SU-DHL-6 (cell line): ENCODE data around the gene GRM5.

ENCODE experiments used
- H2AFZ ChIP-seq: fragments of 200-600 bp; sonication (generic); 2 replicates; pipeline ENCODE4 v1.6.1; 2014; ENCODE audit warnings: low read depth, mild to moderate bottlenecking, moderate library complexity, mixed read lengths, antibody characterized with exemption, low read length; ENCODE audit not compliant: severe bottlenecking
- H3F3A ChIP-seq: fragments of 200-600 bp; shearing (Covaris generic); 2 replicates; pipeline ENCODE4 v1.6.0; 2016; ENCODE audit warnings: antibody characterized with exemption, mild to moderate bottlenecking; ENCODE audit not compliant: insufficient read depth
- H3K27ac ChIP-seq: fragments of 200-600 bp; sonication (generic); 2 replicates; pipeline ENCODE4 v1.5.1; 2016; ENCODE audit warnings: low read depth, mild to moderate bottlenecking, low read length, moderate library complexity, mixed read lengths
- H3K27me3 ChIP-seq: fragments of 200-600 bp; sonication (generic), shearing (Covaris generic); 2 replicates; pipeline ENCODE4 v1.6.0; 2014; ENCODE audit warnings: mild to moderate bottlenecking, low read length
- H3K36me3 ChIP-seq: fragments of 200-600 bp; sonication (generic); 2 replicates; pipeline ENCODE4 v1.6.1; 2014; ENCODE audit warnings: mild to moderate bottlenecking, low read length, mixed read lengths
- H3K4me2 ChIP-seq: fragments of 300-600, 200-600 bp; shearing (Covaris generic), sonication (generic); 2 replicates; pipeline ENCODE4 v1.6.0; 2014; ENCODE audit warnings: low read length, low read depth, mild to moderate bottlenecking; ENCODE audit not compliant: poor library complexity, severe bottlenecking
- H3K4me3 ChIP-seq: fragments of 200-600 bp; sonication (generic); 2 replicates; pipeline ENCODE4 v1.5.1; 2014; ENCODE audit warnings: antibody characterized with exemption, low read length, mild to moderate bottlenecking, mixed read lengths; ENCODE audit not compliant: insufficient read depth, poor library complexity, severe bottlenecking
- H3K79me2 ChIP-seq: fragments of 200-600 bp; sonication (generic); 2 replicates; pipeline ENCODE4 v1.6.1; 2014; ENCODE audit warnings: mild to moderate bottlenecking, low read length, moderate library complexity; ENCODE audit not compliant: insufficient read depth
- H3K9ac ChIP-seq: fragments of 200-600 bp; sonication (generic); 2 replicates; pipeline ENCODE4 v1.7.0; 2014; ENCODE audit warnings: mild to moderate bottlenecking, low read length
- H3K9me2 ChIP-seq: fragments of 200-600 bp; sonication (generic); replicated peaks from 2 replicates; pipeline ENCODE4 v1.6.1; 2014; ENCODE audit warnings: low read length; ENCODE audit not compliant: insufficient read depth
- H3K9me3 ChIP-seq: fragments of 200-600 bp; sonication (generic); 2 replicates; pipeline ENCODE4 v1.6.1; 2014; ENCODE audit warnings: low read length, mixed read lengths; ENCODE audit not compliant: insufficient read depth
- H4K20me1 ChIP-seq: fragments of 200-600 bp; sonication (generic); 2 replicates; pipeline ENCODE4 v1.6.1; 2014; ENCODE audit warnings: low read depth, mild to moderate bottlenecking, antibody characterized with exemption, low read length, moderate library complexity, mixed read lengths
- EZH2phosphoT487 ChIP-seq: fragments of 200-600 bp; sonication (generic), shearing (Covaris generic); conservative IDR thresholded peaks from 2 replicates; pipeline ENCODE4 v1.6.1; 2018; ENCODE audit warnings: mild to moderate bottlenecking, antibody characterized with exemption, low read length, moderate library complexity, mixed read lengths
- TF ChIP-seq, protein P1 (sequence below): fragments of 200-600 bp; sonication (generic); IDR thresholded peaks from one replicate; pipeline ENCODE4 v1.5.1; 2017; ENCODE audit warnings: antibody characterized with exemption, mild to moderate bottlenecking, low read length, moderate library complexity; ENCODE audit not compliant: insufficient read depth, poor library complexity, severe bottlenecking

Gene GRM5

DNA sequence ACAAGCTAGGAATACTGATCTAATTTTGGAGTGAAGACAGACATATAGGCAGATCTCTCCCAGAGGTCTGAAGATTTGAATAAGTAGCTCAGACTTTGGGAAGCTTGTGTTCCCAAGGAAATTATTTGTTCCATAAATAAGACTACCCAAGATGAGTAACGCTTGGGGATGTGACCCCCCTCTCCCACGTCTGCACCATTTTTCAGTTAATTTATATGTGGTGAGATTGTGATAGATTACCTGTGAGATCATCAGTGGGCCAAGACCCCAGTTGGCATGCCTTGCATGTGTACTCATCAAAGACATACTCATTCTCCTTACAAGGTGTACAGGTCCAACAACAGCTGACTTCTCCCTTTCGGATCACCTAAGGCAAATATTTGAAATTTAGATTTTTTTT is 475.4 kb downstream of the GRM5 start:
- Histone ChIP-seq H3F3A (no peaks in the 10 kb centered on the region), H3K36me3 (no peaks in the 10 kb centered on the region), H3K9me2 (no peaks in the 10 kb centered on the region), H3K4me2 (no peak overlapping the region), H3K79me2 (no peaks in the 10 kb centered on the region), H3K27me3 (no peaks in the 10 kb centered on the region), H3K9ac (no peak overlapping the region), H4K20me1 (no peaks in the 10 kb centered on the region), H3K9me3 (no peaks in the 10 kb centered on the region), H3K4me3 (no peak overlapping the region), H3K27ac (no peak overlapping the region), H2AFZ (no peak overlapping the region)
- TF ChIP-seq, protein P1, sequence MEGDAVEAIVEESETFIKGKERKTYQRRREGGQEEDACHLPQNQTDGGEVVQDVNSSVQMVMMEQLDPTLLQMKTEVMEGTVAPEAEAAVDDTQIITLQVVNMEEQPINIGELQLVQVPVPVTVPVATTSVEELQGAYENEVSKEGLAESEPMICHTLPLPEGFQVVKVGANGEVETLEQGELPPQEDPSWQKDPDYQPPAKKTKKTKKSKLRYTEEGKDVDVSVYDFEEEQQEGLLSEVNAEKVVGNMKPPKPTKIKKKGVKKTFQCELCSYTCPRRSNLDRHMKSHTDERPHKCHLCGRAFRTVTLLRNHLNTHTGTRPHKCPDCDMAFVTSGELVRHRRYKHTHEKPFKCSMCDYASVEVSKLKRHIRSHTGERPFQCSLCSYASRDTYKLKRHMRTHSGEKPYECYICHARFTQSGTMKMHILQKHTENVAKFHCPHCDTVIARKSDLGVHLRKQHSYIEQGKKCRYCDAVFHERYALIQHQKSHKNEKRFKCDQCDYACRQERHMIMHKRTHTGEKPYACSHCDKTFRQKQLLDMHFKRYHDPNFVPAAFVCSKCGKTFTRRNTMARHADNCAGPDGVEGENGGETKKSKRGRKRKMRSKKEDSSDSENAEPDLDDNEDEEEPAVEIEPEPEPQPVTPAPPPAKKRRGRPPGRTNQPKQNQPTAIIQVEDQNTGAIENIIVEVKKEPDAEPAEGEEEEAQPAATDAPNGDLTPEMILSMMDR: no peak
- no peak for TF ChIP-seq EZH2phosphoT487

DNA sequence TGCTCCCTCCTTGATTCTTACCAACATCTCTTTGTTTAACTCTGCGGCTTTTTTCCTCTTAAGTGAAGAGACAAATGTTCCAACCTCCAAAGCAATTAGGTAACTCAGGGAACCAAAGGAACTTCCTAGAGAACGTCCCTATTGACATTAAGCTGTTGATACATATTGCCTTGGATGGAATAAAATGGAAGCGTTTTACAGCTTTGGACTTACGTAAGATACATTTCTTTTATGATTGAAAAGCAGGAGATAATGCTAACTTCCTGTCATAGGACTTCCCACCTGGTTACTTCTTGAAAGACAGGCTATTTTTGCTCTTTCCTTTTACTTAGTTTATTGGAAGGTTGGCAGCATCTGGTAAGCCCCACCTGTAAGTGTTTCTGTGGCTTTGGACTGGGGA is 482.5 kb downstream of the GRM5 start:
- Histone ChIP-seq H3K79me2 (no peaks in the 10 kb centered on the region), H4K20me1 (no peaks in the 10 kb centered on the region), H3K9me3 (no peaks in the 10 kb centered on the region), H2AFZ (no peak overlapping the region), H3K4me3 (no peak overlapping the region), H3K27ac (no peak overlapping the region), H3K9ac (no peak overlapping the region), H3K9me2 (no peaks in the 10 kb centered on the region), H3K4me2 (no peak overlapping the region), H3F3A (no peaks in the 10 kb centered on the region), H3K36me3 (no peaks in the 10 kb centered on the region), H3K27me3 (no peaks in the 10 kb centered on the region)
- TF ChIP-seq EZH2phosphoT487: no peak
- TF ChIP-seq, protein P1: no peak

DNA sequence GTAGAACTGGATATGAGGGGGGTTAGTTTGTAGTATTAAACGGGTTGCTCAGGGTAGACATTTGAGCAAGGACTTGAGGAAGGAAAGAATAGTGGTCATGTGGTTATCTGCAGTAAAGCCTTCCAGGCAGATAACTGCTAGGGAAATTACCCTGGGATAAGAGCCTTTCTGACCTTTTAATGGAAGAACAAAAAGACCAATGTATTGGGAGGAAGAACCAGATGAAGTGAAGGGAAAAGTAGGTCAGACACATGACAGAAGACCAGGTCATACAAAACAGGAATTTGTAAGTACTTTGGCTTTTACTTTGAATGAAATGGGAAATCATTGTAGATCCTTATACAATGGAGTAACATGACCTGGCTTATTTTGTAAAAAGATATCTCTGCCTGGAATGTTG is 486.3 kb downstream of the GRM5 start:
- Histone ChIP-seq H3K27ac (no peak overlapping the region), H3K36me3 (no peaks in the 10 kb centered on the region), H3K9me3 (no peaks in the 10 kb centered on the region), H3K9me2 (no peaks in the 10 kb centered on the region), H3K27me3 (no peaks in the 10 kb centered on the region), H3K79me2 (no peaks in the 10 kb centered on the region), H3K4me2 (no peak overlapping the region), H3K4me3 (no peak overlapping the region), H2AFZ (no peak overlapping the region), H3K9ac (no peak overlapping the region), H3F3A (no peaks in the 10 kb centered on the region), H4K20me1 (no peaks in the 10 kb centered on the region)
- no peak for TF ChIP-seq EZH2phosphoT487
- TF ChIP-seq, protein P1: no peak

DNA sequence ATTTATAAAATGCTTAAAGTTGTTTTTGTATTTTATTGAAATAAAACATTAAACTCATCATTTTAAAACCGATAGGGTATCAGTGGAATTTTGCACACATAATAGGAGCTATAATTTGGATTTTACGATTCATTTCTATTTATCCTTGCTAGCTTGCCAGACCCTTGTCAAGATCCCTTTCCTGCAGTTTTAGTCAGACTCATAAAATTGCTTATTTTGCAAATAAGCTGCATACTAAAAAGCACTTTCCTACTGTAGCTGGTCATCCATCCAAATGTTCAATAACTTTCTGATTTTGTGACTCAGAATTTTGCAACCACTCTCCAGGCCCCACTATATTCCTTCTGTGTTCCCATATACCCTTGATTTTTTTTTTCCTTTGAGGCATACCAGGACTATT is 489.0 kb downstream of the GRM5 start:
- Histone ChIP-seq H3K4me3 (no peak overlapping the region), H3K79me2 (no peaks in the 10 kb centered on the region), H4K20me1 (no peaks in the 10 kb centered on the region), H3K9ac (no peak overlapping the region), H3F3A (no peaks in the 10 kb centered on the region), H3K4me2 (no peak overlapping the region), H2AFZ (no peak overlapping the region), H3K36me3 (no peaks in the 10 kb centered on the region), H3K27ac (no peak overlapping the region), H3K9me2 (no peaks in the 10 kb centered on the region), H3K27me3 (no peaks in the 10 kb centered on the region), H3K9me3 (no peaks in the 10 kb centered on the region)
- TF ChIP-seq EZH2phosphoT487: no peak
- TF ChIP-seq, protein P1: no peak
